Measurements from ENCODE around the gene NEK11.

Gene NEK11

DNA sequence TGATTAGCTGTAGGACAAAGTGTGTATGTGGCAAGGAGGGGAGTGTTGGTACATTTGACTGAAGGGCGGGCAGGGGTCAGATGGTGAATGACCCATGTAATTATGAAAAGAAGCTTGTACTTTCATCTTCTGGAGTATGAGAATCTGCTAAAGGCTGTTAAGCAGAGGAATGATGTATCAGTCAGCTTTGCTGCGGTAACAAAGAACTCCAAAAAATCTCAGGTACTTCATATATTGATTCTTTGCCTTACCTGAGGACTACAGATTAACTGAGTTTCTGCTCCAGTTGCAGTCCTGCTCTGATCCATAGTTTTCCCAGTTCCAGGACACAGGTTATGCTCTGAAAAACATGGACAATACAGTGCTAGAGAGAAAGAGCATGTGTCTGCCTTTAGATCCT is 115.1 kb downstream of the NEK11 start:
- DNase-seq (ENCODE audit: low read depth) = no peak

- DNase-seq (ENCODE audit: low read depth) = no peak
Measured at GRCh38 chr3:131142580-131142979, 115.9 kb downstream of the NEK11 start.

- no peak for DNase-seq (ENCODE audit: low read depth)
Measured at GRCh38 chr3:131143802-131144201, 117.1 kb downstream of the NEK11 start.

GRCh38 chr3:131147534-131147933 is 120.9 kb downstream of the NEK11 start:
- no peak for DNase-seq (ENCODE audit: low read depth)

- DNase-seq (ENCODE audit: low read depth) = no peak
Measured at GRCh38 chr3:131158434-131158833, 131.8 kb downstream of the NEK11 start.

DNA sequence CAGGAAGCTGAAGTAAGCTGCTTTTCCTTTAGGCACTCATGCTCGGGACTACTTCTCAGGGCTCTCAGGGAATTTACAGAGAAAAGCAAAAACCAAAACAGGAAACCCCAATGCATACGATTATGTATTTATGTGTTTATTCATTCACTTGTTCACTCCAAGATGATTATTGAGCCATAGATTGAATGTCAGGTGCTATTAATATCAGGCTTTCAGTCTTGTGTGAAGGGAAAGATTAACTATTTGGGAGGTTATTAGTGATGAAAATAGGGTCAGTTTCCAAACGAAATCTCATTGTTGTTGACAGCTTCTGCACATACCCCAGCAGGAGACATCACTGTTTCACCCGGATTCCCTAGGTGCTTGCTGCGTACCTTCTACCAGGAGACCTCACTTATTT is 135.8 kb downstream of the NEK11 start:
- no peak for DNase-seq (ENCODE audit: low read depth)

- DNase-seq (ENCODE audit: low read depth) = no peak
Measured at GRCh38 chr3:131167867-131168266, 141.2 kb downstream of the NEK11 start.

DNA sequence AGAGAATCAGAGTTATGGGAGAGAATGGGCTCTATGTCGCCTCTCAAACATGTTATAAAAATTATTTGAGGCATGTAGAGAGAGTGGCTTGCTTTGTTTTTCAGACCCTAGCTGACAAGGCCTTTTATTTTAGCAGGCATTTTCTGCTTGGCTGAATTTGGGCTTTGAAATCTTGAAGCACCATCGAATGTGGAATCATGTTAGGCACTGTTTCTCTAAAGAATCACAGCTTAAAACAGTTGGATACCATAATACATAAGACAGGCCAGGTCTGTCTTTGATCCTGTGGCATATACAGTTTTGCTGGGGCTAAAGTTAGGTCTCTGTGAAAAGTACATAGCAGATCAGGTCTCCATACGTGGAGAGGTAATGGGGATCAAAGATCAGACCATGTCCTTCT is 142.7 kb downstream of the NEK11 start:
- DNase-seq (ENCODE audit: low read depth) = no peak

DNA sequence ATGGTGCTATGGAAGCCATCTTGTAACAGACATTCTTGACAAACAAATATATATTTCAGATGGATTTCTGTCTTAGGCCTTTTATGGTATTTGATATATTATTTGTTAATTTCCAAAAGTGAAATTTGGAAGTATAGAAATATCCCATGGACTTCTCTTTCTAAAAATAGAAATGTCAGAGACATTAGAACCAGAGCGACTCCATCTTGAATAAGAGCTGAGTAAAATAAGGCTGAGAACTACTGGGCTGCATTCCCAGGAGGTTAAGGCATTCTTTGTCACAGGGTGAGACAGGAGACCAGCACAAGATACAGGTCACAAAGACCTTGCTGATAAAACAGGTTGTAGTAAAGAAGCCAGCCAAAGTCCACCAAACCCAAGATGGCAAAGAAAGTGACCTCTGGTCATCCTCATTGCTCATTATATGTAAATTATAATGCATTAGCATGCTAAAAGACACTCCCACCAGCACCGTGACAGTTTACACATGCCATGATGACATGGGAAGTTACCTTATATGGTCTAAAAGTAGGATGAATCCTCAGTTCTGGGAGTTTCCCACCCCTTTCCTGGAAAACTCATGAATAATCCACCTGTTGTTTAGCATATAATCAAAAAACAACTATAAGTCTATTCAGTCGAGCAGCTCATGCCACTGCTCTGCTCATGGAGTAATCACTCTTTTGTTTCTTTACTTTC is 146.0 kb downstream of the NEK11 start:
- no peak for DNase-seq (ENCODE audit: low read depth)

- no peak for DNase-seq (ENCODE audit: low read depth)
Measured at GRCh38 chr3:131174752-131175151, 148.1 kb downstream of the NEK11 start.

GRCh38 chr3:131178710-131179375 is 152.2 kb downstream of the NEK11 start:
- no peak for DNase-seq (ENCODE audit: low read depth)

DNA sequence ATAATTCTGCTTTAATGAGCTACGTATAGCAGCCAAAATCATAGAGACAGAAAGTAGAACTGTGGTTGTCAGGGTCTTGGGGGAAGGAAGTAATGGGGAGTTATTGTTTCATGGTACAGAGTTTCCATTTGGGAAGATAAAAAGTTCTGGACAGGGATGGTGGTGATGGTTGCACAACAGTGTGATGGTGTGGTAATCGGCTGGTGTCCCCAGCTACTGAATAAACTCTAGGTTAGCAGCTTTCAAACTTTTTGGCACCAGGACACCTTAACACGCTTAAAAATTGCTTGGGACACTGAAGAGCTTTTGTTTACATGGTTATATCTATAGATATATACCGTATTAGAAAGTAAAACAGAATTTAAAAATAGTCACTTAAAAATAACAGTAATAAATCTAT is 166.0 kb downstream of the NEK11 start:
- no peak for DNase-seq (ENCODE audit: low read depth)

DNA sequence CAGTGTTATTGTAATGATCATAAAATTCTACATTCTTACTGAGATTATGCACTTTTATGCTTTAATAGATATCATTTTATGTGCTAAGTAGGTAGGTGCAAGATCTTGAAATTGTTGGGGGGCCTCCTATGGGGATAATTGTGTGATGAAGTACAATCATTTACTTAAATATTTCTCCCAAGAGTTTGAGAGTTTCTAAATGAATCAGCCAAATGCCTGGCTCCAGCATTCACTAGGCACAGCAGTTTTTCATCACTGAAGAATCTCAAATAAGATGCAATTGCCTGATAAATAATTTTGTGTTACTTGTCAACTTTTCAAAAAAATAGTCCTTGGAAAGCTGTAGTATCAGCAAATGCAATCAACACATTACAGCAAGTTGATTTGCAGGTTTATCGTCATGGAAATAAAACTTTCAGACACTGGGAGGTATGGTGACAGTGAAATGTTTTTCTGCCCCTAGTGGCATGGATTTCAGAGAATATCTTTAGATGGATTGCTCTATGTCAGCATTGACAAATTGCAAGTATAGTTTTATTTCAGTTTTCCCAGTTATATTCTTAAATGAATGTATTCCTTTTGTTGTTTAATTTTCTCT is 167.1 kb downstream of the NEK11 start:
- no peak for DNase-seq (ENCODE audit: low read depth)

DNA sequence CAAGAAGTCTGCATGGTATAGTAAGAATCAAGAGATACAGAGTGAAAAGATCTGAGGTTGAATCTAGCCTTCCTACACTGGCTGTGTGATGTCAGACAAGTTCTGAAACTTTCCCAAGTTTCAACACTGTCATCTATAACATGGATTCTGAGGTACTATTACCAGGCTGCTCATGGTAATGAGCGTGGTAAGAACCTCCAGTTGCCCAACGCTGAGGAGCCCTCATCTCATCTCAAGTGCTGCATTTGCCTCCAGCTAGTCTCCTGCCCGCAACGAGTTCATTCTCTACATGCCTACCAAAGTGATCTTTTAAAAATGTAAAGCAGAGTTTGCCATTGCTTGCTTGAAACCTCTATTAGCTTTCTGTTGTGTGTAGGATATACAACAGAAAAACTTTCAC is 168.1 kb downstream of the NEK11 start:
- no peak for DNase-seq (ENCODE audit: low read depth)

DNA sequence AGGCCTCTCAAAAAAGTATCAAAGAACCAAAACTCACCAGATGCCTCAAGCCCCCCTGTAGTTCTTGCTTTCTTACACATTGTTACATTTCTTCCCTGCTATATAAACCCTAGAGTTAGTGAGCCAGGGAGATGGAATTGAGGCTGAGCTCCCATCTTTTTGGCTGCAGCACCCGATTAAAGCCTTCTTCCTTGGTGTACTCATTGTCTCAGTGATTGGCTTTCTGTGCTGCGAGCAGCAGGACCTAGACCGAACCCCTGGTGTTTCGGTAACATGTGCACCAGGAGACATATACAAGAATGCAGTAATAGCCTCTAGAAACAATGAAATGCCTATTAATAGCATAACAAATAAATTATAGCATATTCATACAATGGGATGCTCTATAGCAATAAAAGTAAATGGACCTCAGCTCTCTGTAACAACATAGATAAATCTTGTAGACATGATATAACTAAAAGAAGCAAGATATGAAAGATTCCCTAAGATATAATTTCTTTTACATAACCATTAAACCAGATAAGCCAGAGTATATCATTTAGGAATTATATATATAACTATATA is 174.0 kb downstream of the NEK11 start:
- no peak for DNase-seq (ENCODE audit: low read depth)

GRCh38 chr3:131216330-131216729 is 189.7 kb downstream of the NEK11 start:
- no peak for DNase-seq (ENCODE audit: low read depth)

- DNase-seq (ENCODE audit: low read depth) = peak; percentile 55
Measured at GRCh38 chr3:131216801-131217200, 190.1 kb downstream of the NEK11 start.

DNA sequence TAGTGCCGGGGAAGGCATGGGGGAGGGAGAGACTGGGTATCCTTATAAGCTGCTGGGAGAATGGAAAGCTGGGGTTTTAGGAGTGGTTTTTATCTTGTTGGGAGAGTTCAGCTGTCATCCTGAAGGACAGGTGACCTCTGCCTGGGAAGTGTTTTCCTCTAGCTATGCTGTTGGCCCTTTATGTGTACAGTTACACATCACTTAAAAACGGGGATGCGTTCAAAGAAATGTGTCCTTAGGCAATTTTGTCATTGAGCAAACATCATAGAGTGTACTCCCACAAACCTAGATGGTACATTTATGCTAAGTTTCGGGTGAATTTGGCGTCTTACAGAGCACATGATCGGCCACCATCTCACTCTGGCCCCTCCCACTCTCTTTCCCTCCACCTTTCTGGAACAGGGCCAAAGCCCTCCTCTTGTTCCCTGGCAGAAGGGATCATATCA is 190.6 kb downstream of the NEK11 start:
- no peak for DNase-seq (ENCODE audit: low read depth)

- no peak for DNase-seq (ENCODE audit: low read depth)
Measured at GRCh38 chr3:131218196-131218595, 191.5 kb downstream of the NEK11 start.

- DNase-seq (ENCODE audit: low read depth) = no peak
Measured at GRCh38 chr3:131221731-131222130, 195.1 kb downstream of the NEK11 start.

- DNase-seq (ENCODE audit: low read depth) = no peak
Measured at GRCh38 chr3:131222599-131222998, 195.9 kb downstream of the NEK11 start.

DNA sequence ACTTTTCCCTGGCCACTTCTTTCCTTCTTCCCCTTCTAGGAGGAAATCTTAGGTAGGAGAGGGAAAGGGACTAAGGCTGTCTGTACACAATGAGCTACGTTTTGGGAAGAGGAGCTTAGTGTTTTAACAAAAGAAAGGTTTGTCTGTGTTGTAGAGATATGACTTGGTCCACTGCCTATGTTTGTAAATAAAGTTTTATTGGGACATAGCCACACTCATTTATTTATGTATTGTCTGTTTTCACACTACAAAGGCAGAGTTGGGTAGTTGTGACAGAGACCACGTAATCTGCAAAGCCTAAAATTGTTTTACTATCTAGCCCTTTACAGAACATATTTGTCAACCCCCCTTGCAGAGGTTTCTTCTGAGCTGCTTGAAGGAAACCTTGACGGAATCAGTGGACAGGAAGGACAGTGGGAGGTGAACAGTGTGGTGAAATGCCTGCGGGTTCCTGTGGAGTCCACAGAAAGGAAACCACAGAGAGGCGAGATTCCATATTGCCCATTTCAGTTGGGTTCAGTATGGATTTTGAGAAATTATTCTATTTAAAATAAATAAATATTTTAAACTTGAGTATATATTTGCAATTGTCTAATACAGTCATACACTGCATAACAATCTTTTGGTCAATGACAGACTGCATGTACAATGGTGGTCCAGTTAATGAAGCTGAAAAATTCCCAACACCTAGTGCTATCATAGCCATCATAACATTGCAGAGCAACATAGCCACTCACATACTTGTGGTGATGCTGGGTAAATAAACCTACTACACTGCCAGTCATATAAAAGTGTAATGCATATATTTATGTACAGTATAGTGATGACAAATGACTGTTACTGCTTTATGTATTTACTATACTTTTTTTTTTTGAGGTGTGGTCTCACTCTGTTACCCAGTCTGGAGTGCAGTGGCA is 197.0 kb downstream of the NEK11 start:
- DNase-seq (ENCODE audit: low read depth) = no peak
